Measurements from ENCODE around the gene RASA4B. TPM values are rescaled to one million over a fixed set of nuclear protein-coding genes. Genes with fewer than 3 reads are reported as not detected.
"Not testable (repeated sequence)": the region's sequence is repeated elsewhere in the genome, so short reads cannot be mapped to it uniquely, and the experiment has no call there.

RASA4B gene
- polyA plus RNA-seq, 10 donors, result 8.4 to 21.6 (median 11.4) TPM

- not testable (repeated sequence) for DNase-seq
Measured at GRCh38 chr7:102474736-102475435, 42.7 kb downstream of the RASA4B start.

GRCh38 chr7:102474116-102474515, 43.5 kb downstream of the RASA4B start:
- not testable (repeated sequence) for DNase-seq

GRCh38 chr7:102473271-102473991, 44.1 kb downstream of the RASA4B start:
- no peak for DNase-seq

GRCh38 chr7:102472126-102473041, 45.2 kb downstream of the RASA4B start:
- DNase-seq, result no peak

GRCh38 chr7:102471791-102472125, 45.8 kb downstream of the RASA4B start:
- no peak for DNase-seq

GRCh38 chr7:102469972-102470825, 47.4 kb downstream of the RASA4B start:
- DNase-seq, result no peak

GRCh38 chr7:102469351-102469971, 48.1 kb downstream of the RASA4B start:
- DNase-seq, result no peak

- DNase-seq, result no peak
Measured at GRCh38 chr7:102468478-102469350, 48.9 kb downstream of the RASA4B start.

GRCh38 chr7:102467581-102468477, 49.7 kb downstream of the RASA4B start:
- DNase-seq, result no peak

GRCh38 chr7:102466097-102466496, 51.5 kb downstream of the RASA4B start:
- DNase-seq, result no peak

GRCh38 chr7:102464577-102465280, 52.8 kb downstream of the RASA4B start, which contains the start of the genes ALKBH4 and LRWD1:
Gene ALKBH4, minus strand, starts transcription at chr7:102464863. Its CDS starts 27 bp downstream, at chr7:102464836.
Gene LRWD1, plus strand, starts transcription at chr7:102464984. Its CDS starts 97 bp downstream, at chr7:102465081.
- DNase-seq, result peak; percentile 90 to 97 (median 96)

- no peak for DNase-seq
Measured at GRCh38 chr7:102463841-102464576, 53.6 kb downstream of the RASA4B start.

GRCh38 chr7:102460467-102460866, 57.1 kb downstream of the RASA4B start:
- no peak for DNase-seq

GRCh38 chr7:102459221-102459844, 58.2 kb downstream of the RASA4B start:
- DNase-seq, result no peak

- no peak for DNase-seq
Measured at GRCh38 chr7:102457352-102457924, 60.1 kb downstream of the RASA4B start.

- DNase-seq, result no peak
Measured at GRCh38 chr7:102456327-102456726, 61.2 kb downstream of the RASA4B start.

Measured in muscle of back (tissue), 11 donors.